Ecto neural progenitor cell (in vitro differentiated cells): ENCODE measurements around the gene ZMYND8.
"Not testable (repeated sequence)": the region's sequence is repeated elsewhere in the genome, so short reads cannot be mapped to it uniquely, and the experiment has no call there.

Experiments
- DNase-seq: peaks from one replicate; pipeline ENCODE4 v3.0.0-alpha.2; 2018; ENCODE audit warnings: low spot score

ZMYND8 gene

DNA sequence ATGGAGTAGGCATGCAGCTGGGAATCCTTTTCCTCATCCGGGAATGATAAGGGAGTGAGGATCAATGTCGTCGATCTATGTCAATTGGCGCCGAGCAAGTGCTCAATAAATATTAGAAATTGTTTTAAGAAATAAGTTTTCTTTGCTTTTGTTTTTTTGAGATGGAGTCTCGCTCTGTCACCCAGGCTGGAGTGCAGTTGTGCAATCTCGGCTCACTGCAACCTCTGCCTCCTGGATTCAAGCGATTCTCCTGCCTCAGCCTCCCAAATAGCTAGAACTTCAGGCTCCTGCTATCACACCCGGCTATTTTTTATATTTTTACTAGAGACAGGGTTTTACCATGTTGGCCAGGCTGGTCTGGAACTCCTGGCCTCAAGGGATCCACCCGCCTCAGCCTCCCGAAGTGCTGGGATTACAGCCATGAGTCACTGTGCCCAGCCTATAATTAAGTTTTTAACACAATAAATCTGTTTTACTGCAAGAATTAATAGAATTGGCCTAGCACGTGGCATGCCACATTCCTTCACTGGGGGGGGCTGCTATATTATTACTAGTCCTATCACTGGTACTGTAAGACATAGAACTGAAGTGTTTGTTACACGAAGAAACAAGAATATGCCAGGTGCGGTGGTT lies 92.2 kb downstream of the ZMYND8 start:
- DNase-seq, result not testable (repeated sequence)

DNA sequence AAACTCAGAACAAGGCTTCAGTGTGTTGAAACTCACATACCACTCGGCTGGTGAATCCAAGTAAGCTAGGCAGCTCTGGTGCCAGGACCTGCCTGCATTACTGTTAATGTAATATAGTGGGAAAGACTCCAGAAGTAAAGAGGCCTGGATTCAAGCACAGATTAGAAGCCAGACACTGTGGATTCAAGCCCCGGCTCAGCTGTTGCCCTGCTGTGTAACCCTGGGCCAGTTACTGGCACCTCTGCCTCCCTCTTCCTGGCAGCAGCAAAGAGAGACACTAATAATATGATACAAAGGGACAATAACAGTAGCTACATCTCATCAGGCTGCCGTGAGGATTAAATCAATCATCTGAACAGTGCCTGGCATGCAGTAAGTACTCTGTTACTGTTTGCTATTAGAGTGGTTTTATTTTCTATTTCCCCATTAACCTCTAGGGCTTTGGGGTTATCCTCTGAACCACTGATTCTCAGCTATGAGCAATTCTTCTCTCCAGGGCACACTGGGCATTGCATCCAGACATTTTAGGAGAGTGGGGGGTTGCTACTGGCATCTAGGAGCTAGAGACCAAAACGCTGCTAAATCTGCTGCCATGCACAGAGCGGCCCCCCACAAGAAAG lies 92.9 kb downstream of the ZMYND8 start:
- DNase-seq, result no peak

DNA sequence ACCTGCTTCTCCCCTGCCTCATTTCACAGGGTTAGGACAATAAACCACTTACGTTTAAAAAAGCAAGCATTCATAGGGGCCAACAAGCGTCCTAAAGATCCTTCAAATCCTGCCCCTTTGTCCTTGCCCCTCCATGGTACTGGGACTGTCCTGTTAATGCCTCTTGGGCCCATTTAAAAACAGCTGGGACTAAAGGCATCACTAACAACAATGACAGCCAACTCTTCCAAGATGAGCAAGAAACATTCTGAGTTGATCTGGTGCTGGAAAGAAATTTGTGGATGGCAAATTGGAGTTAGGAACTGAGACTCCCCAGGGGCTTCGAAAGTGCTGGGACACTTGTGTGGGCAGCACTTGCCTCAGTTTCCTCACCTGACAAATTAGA lies 93.4 kb downstream of the ZMYND8 start:
- no peak for DNase-seq

DNA sequence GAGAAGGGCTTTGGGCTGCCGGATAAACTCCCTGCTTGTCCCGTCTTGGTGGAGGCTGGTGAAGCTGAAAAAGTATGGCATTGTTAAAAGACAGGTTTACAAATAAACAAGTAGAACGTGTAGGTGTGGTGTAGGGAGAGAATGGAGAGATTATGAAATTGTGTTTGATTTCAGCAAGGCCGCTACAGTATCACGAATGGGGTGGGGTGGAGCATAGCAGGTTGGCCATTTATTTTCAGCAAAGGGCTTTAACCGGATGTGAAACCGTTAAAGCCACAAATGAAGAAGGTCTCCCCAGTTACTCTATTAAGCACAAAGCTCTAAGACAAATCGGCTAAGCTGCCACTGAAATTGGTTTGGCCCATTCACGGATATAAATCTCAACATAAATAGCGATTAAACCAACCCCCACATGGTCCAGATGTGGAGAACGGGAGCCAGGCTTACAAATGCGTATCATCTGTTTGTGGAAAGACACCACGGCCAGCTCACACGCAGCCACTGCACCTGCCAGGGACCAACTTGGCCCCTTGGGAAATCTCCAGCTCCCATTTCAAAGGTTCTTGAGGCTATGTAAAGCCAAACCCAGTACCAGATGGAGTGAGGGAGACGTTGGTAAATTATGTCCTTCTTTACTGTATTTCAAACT lies 94.0 kb downstream of the ZMYND8 start:
- DNase-seq, result no peak

DNA sequence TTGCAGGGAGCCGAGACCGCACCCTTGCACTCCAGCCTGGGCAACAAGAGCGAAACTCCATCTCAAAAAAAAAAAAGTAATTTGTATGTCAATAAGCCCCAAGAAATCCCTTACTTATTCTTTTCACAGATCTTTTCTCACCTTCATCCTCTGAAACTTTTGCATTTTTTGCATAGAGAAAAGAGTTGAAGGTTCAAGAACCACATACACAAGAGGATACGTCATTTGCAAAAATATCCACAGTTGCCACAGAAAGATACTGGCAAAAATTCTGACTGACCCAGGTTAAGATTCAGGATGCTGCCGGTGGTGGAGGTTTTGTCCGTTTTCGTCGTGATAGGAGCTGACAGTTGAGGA lies 94.5 kb downstream of the ZMYND8 start:
- no peak for DNase-seq

DNA sequence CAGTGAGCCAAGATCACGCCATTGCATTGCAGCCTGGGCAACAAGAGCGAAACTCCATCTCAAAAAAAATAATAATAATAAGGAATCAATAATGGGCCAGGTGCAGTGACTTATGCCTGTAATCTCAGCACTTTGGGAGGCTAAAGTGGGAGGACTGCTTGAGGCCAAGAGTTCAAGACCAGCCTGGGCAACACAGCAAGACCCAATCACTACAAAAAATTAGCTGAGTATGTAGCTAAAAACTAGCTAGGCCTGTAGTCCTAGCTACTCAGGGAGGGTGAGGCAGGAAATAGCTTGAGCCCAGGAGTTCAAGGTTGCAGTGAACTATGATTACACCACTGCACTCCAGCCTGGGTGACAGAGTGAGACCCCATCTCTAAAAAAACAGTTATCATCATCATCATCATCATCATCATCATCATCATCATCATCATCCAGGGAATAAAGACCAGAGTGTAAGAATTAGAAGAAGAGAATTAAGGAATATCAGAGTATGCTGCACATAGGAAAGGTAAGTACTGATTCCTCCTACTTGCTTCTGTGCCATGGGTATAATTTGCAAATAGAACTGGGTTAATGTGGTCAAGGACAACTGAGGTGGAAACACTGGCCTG lies 95.2 kb downstream of the ZMYND8 start:
- not testable (repeated sequence) for DNase-seq

DNA sequence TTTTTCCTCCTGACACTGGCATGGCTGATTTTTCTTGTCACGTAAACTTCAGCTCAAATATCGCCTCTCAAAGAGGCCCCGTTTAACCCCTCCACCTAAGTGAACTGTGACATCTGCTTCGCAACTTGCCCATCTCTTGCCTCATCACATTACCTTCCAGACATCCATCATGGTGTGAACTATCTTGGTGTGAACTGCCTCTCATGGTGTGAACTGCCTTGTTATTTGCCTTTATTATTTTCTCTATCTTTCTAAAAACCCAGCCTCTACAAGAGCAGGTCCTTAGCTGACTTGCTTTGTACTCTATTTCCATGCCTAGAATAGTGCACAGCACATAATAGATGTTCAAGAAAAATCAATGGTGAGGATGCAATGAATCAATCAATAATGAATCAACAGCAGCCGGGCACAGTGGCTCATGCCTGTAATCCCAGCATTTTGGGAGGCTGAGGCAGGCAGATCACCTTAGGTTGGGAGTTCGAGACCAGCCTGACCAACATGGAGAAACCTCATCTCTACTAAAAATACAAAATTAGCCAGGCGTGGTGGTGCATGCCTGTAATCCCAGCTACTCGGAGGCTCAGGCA lies 95.9 kb downstream of the ZMYND8 start:
- not testable (repeated sequence) for DNase-seq

DNA sequence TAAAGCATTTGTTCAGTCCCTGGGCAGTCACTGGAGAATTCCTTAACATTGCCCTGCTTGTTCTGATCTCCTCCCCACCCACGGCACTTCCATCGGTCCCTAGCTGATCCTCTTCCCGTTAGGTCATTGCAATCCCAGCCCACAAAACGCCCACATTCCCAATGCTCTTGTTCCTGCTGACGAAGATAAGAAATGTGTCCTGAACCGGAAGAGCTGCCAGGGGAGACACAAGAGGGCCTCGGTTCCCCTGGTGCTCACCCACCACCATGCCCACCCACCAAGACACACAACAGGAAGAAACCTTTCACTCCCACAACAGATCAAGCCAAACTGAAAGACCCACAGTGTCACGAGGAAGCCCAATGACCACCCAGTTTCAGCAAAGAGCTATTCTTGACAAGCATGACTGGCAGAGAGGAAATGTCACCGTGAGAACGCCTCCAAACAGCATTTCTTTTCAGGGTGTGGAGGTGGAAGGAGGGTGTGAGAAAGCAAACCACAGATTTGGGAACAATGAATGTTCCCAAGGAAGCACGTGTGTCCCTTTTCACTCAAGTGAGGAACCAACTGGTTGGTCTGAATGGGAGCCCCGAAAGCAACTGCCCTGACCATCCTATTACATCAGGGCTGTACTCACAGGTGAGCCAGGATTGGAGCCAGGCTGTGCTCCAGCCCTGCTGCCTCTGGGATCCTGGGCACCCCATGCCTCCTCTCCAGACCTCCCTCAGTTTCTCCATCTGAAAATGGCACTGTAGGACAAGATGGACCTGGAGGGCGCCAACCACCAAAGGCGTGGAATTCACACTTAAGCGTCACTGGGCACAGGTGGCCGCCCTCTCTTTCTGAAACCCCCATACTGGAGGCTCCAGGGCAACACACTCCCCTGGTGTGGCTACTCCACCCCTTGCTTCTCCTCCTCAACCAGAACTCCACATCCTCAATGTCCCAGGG lies 97.5 kb downstream of the ZMYND8 start:
- no peak for DNase-seq

DNA sequence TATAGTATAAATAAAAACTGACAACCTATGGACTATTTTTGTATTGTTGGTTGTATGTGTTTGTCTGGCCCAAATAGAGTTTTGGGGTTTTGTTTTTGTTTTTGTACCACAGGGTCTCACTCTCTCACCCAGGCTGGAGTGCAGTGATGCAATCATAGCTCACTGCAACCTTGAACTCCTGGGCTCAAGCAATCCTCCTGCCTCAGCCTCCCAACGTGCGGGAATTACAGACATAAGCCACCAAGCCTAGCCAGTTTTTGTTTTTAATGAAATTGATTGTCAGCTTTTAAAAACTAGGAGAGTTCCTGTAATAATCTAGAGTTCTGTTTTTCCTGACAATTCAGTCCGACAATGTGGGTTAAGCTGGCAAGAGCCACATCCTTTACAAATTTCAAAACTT lies 98.7 kb downstream of the ZMYND8 start:
- DNase-seq, result no peak

DNA sequence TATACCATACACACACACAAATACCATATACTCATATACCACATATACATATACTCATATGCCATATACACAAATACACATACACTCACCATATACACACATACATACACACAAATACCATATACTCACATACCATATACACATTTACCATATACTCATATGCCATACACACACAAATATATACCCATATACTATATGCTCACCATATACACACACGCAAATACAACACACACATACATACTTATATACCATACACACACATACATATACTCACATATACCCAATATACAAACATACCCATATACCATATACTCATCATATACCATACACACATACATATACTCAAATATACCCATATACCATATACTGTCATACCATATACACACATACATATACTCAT lies 99.2 kb downstream of the ZMYND8 start:
- DNase-seq, result no peak

DNA sequence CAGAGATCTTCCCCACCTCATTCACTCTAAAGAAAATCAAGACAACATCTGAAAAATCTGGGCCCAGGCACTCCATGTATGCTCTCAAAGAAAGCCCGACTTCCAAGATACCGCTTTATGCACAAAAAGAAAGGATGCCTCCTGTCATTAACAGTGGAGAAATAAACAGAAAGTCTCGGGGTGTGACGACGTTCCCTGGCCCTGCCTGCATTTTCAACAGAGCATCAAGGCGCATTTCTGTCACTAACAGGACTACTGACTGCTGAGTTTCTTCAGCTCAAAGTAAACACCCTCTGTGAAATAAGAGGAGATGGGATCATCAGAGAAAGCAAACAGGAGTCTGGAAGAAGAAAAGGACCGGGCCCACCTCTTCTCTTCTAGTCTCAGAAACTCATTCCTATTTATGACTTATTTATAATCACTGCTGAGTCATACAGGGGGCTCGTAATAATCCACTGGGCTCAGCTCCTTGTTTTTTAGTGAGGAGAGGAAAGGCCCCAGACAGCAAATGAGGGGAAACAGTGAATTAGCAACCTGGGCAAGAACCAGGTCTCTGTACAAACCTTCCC lies 99.7 kb downstream of the ZMYND8 start:
- no peak for DNase-seq

DNA sequence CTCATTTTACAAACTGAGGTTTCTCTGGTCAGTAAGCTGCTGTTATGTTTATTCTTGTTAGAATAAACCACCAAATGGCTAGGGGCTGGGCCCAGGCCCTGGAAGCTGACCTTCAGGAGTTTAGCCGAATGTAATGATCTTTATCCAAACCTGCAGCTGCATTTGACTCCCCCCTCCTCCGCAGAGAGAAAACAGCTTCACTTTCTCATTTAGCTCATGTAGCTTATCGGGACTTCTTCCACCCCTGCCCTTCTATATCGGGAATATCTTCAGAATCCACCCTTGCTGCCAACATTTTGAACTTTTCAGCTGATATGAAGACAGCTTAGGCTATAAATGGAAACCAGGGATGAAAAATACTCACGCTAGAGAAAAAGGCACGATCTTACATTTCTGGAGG lies 102.6 kb downstream of the ZMYND8 start:
- no peak for DNase-seq

DNA sequence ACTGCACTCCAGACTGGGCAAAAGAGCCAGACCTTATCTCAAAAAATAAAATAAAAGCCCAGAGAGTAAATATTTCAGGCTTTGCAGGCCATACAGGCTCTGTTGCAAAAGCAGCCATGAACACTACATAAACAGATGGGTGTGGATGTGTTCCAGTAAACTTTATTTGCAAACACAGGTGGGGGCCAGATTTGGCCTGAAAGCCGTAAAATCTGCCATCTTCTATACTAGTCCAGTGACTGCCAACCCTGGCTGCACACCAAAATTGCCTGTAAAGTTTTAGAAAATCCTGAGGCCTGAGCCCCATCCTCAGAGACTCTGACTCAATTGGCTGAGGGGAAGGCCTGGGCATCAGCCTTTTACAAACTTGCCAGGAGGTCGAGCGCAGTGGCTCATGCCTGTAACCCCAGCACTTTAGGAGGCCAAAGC lies 103.6 kb downstream of the ZMYND8 start:
- no peak for DNase-seq

DNA sequence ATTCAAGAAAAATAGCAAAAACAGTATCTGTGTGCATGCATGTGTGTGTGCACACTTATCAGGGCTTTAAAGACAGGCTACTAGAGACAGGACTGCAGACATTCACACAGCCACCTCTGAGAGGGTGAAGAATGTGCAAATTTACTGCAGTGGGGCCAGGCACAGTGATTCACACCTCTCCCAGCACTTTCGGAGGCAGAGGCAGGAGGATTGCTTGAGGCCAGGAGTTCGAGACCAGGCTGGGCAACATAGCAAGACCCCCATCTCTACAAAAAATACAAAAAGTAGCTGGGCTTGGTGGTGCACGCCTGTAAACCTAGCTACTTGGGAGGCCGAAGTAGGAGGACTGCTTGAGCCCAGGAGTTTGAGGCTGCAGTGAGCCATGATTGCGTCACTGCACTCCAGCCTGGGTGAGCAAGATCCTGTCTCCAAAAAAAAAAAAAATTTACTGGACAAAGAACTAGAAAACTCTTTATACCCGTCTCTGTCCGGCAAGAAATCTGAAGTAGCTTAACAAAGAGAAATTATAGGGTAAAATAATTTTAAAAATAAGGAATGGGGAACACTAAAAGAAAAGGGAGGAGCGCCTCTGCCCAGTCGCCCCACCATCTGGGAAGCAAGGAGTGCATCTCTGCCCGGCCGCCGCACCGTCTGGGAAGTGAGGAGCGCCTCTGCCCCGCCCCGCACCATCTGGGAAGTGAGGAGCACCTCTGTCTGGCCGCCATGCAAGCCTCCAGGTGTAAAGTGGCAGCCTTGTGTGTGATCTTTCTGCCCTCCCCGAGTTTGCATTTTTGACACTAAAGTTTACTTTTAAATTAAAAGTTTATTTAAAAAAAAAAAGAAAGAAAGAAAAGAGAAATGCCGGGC lies 105.1 kb downstream of the ZMYND8 start:
- DNase-seq, result no peak

DNA sequence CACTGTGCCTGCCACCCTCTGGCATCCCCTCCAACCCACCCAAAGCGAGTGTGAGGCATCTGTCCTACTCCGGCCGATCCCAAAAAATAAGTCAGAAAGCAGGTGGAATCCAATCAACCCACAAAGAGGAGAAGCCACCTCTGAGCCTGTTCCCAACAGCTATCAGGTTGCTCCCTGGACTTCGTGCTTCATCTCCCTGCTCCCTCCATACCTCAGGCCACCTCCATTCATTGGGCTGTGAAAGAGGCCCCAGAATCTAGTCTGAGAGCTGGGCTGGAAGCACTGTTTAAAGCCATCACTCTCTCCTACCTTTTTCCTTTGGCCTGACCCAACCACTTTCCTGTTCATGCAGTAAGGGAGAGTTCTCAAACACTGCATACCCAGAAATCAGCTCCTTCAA lies 106.1 kb downstream of the ZMYND8 start:
- no peak for DNase-seq

DNA sequence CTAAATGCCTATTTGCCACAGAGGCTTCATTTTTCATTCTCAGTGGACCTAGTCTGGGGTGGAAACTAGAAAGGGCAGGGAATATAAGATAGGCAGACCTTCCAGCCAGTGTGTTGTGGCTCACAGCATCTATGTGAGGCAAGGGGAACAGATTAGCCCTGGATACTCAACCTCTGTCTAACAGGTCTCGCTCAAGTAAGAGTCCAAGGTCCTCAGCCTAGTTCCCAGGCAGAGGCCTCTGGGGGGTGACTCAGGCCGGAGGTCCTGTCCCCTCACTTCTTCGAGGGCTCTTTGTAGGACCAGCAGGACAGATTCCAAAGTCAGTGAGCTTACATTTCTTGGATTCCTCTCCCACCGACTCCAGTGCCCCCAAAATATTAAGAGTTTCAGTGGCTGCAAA lies 106.6 kb downstream of the ZMYND8 start:
- DNase-seq, result no peak

DNA sequence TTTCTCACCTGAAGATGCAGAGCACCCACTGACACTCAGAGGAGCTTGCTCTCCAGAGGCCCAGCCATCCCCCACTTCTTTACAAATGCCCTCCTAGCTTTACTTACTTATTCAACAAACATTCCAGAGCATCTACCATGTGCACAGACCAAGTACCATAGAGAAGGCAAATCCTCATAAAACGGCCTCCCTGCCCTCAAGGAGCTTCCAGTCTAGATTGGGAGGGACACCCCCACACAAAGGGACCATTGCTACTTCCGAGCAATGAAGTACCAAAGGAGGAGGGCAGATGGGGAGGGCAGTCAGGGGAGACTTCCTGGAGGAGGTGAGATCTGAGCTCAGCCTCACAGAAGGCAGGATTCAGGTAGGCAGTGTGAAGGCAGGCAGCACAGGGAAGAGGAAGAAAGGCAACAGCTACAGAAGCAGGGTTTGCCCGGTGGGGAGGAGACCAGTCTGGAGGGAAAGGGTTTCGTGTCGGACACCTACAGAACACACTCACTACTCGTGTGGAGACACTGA lies 108.0 kb downstream of the ZMYND8 start:
- no peak for DNase-seq

DNA sequence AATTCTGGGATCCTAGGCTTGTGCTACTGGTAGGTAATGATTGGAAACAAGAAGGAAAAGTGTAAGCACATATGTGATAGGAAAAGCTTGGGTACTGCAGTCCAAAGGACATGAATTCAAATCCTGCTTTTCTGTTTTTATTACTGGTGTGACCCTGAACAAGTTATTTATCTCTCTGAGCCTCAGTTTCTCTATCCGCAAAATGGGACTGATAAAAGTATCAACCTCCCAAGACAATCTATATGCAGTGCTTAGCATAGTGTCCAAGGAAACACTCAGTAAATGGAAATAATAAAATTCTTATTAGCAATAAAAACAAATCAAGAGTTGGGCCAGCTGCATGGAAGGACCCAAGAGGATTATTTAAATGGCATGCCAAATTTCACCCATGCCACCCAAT lies 108.5 kb downstream of the ZMYND8 start:
- DNase-seq, result no peak

DNA sequence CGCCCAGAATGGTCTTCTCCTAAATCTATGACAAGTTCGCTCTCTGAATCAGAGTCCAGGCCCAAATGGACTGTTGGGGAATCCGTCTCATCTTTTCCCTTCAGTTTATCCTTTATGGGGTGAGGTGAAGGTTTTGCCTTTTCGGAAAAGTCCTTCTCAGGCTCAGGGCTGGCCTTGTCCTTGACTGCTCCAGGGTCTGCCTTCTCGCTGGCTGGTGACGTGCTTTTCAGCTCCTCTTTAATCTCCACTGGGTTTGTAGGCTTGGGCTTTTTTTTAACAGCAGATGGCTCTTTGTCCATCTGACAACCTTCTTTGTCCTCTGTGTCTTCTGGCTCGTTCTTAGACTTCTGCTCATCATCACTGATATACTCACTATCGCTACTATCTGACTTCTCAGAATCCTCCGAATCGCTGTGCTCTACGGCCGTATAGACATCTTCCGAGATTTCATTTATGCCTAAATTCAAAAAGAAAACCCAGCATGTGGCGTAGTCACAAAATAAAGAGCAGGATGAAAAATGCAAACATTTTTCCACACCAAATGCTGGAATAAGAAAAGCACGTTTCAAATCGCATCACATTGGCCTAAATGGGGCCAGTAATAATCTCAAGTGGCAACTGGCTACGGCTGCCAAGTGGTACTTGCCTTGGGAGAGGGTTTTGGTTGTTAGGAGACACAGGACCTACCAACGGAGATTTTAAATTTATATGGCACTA lies 110.3 kb downstream of the ZMYND8 start:
- no peak for DNase-seq

DNA sequence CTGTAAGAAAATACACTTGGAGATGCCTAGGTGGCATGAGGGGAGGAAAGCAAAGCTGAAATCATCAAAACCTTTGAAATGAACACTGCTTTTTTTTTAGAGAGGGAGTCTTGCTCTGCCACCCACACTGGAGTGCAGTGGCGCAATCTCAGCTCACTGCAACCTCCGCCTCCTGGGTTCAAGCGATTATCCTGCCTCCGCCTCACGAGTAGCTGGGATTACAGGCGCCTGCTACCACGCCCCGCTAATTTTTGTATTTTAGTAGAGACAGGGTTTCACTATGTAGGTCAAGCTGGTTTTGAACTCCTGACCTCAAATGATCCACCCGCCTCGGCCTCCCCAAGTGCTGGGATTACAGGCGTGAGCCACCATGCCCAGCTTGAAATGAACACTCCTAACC lies 111.3 kb downstream of the ZMYND8 start:
- DNase-seq, result not testable (repeated sequence)
